Cardiac muscle cell (in vitro differentiated cells and primary cell): ENCODE results near the gene TSPAN9. TPM values are rescaled to one million over a fixed set of nuclear protein-coding genes. Genes with fewer than 3 reads are reported as not detected.

ENCODE experiments used
- DNase-seq, 2 donors: peaks; one replicate each; pipeline versions ENCODE4 v3.0.0 to v3.0.0-alpha.2; 2010 to 2017; ENCODE audit warnings: low read depth in 1 of 2, low spot score in 1 of 2
- H3K27ac ChIP-seq: fragments of 200-600 bp; sonication (generic); 2 replicates; pipeline ENCODE4 v1.5.1; 2016
- H3K27me3 ChIP-seq: fragments of 200-600 bp; sonication (generic); 2 replicates; pipeline ENCODE4 v1.6.0; 2016; ENCODE audit warnings: control low read depth
- H3K36me3 ChIP-seq: fragments of 200-600 bp; sonication (generic); 2 replicates; pipeline ENCODE4 v1.5.1; 2016; ENCODE audit warnings: control low read depth
- H3K4me1 ChIP-seq: fragments of 200-600 bp; sonication (generic); 2 replicates; pipeline ENCODE4 v1.8.1; 2017; ENCODE audit warnings: low read depth, mild to moderate bottlenecking, mixed run types
- H3K4me3 ChIP-seq: fragments of 200-600 bp; sonication (generic); 2 replicates; pipeline ENCODE4 v1.5.1; 2016; ENCODE audit warnings: mild to moderate bottlenecking
- H3K9me3 ChIP-seq: fragments of 200-600 bp; sonication (generic); 2 replicates; pipeline ENCODE4 v1.5.1; 2017; ENCODE audit warnings: low read depth, mild to moderate bottlenecking, control low read depth
- CTCF ChIP-seq: IDR thresholded peaks from 2 replicates; pipeline ENCODE4 v1.5.1; 2012; ENCODE audit warnings: low read depth, mild to moderate bottlenecking, low read length
- polyA plus RNA-seq: library from polyadenylated mRNA; unstranded; fragments of >200 nt; fragmentation: Nextera tagmentation; extraction: Ambion mirVana; gene quantifications from 2 replicates; pipeline ENCODE4 v1.2.1, GENCODE V29; 2016
- total RNA-seq: library from RNA; depleted of rRNA; stranded (reverse); fragments of >200 nt; gene quantifications from 2 replicates; pipeline ENCODE4 v1.2.3, GENCODE V29; 2016

TSPAN9 gene
- total and polyA plus RNA-seq, 2 experiments from 2014 or later: 13.3 to 199 TPM

- H3K36me3 ChIP-seq: no peaks in the 10 kb centered on the region
- no peaks in the 10 kb centered on the region for H3K9me3 ChIP-seq
- H3K27ac ChIP-seq: no peak overlapping the region
- H3K27me3 ChIP-seq: no peaks in the 10 kb centered on the region
- no peak overlapping the region for H3K4me3 ChIP-seq
- peak; percentile 73 for TF ChIP-seq CTCF
- peak; percentile 81 to 86 for DNase-seq
- peaks cover 34% of the 10 kb centered on the region for H3K4me1 ChIP-seq
Observed at GRCh38 chr12:3135522-3136461, 58.6 kb downstream of the TSPAN9 start.

- H3K4me1 ChIP-seq: peaks cover 31% of the 10 kb centered on the region
- DNase-seq: no peak
- H3K27ac ChIP-seq: no peak overlapping the region
Observed at GRCh38 chr12:3136641-3137267, 59.6 kb downstream of the TSPAN9 start.

GRCh38 chr12:3137268-3137781 lies 60.1 kb downstream of the TSPAN9 start:
- Histone ChIP-seq H3K36me3 (no peaks in the 10 kb centered on the region), H3K27ac (no peak overlapping the region), H3K27me3 (no peaks in the 10 kb centered on the region), H3K4me3 (no peak overlapping the region), H3K9me3 (no peaks in the 10 kb centered on the region), H3K4me1 (peaks cover 27% of the 10 kb centered on the region)
- TF ChIP-seq CTCF: no peak
- peak; percentile 34 to 62 for DNase-seq

More at GRCh38 chr12:3136641-3137267, 59.6 kb downstream of the TSPAN9 start:
- no peak for TF ChIP-seq CTCF
- Histone ChIP-seq H3K9me3 (no peaks in the 10 kb centered on the region), H3K36me3 (no peaks in the 10 kb centered on the region), H3K4me3 (no peak overlapping the region), H3K27me3 (no peaks in the 10 kb centered on the region)

GRCh38 chr12:3137814-3138445 lies 60.8 kb downstream of the TSPAN9 start:
- H3K36me3 ChIP-seq: no peaks in the 10 kb centered on the region
- no peaks in the 10 kb centered on the region for H3K27me3 ChIP-seq
- no peak for DNase-seq
- no peak overlapping the region for H3K4me3 ChIP-seq
- peaks cover 21% of the 10 kb centered on the region for H3K4me1 ChIP-seq
- TF ChIP-seq CTCF: no peak
- no peak overlapping the region for H3K27ac ChIP-seq
- no peaks in the 10 kb centered on the region for H3K9me3 ChIP-seq

- DNase-seq: no peak
- Histone ChIP-seq H3K27ac (no peak overlapping the region), H3K4me1 (peaks cover 15% of the 10 kb centered on the region), H3K4me3 (no peak overlapping the region), H3K9me3 (no peaks in the 10 kb centered on the region), H3K36me3 (no peaks in the 10 kb centered on the region), H3K27me3 (no peaks in the 10 kb centered on the region)
- TF ChIP-seq CTCF: no peak
Observed at GRCh38 chr12:3138941-3139511, 61.8 kb downstream of the TSPAN9 start.
